ENCODE measurements around the gene NHERF1. TPM values are rescaled to one million over a fixed set of nuclear protein-coding genes. Genes with fewer than 3 reads are reported as not detected.

NHERF1 gene
- total and polyA plus RNA-seq, 2 of the 13 experiments (the other 11 are each of a cell fraction or from before 2014, with no cell fraction given) = 169 to 269 TPM

DNA sequence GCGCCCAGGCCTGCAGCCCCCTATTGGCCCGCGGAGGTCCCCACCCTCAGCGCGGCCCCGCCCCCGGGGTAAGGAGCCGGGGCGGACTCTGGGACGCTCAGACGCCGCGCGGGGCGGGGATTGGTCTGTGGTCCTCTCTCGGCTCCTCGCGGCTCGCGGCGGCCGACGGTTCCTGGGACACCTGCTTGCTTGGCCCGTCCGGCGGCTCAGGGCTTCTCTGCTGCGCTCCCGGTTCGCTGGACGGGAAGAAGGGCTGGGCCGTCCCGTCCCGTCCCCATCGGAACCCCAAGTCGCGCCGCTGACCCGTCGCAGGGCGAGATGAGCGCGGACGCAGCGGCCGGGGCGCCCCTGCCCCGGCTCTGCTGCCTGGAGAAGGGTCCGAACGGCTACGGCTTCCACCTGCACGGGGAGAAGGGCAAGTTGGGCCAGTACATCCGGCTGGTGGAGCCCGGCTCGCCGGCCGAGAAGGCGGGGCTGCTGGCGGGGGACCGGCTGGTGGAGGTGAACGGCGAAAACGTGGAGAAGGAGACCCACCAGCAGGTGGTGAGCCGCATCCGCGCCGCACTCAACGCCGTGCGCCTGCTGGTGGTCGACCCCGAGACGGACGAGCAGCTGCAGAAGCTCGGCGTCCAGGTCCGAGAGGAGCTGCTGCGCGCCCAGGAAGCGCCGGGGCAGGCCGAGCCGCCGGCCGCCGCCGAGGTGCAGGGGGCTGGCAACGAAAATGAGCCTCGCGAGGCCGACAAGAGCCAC lies at the start of gene NHERF1 (continued):
- TF ChIP-seq ZNF546 (CRISPR knock-in tag; conservative IDR thresholded peaks at IDR 0.05) = peak; percentile 68; the same call in 1 of the 2 replicates
- TF ChIP-seq ZNF335 (CRISPR knock-in tag; IDR thresholded peaks at IDR 0.05) = peak; percentile 76; the same call in 1 of the 2 replicates
- peak; percentile 81 for TF ChIP-seq MXD4 (CRISPR knock-in tag; IDR thresholded peaks at IDR 0.05)
- 0 out of 2 replicates have a peak, but pooled peaks have one; percentile 43 for TF ChIP-seq ZNF550 (CRISPR knock-in tag; IDR thresholded peaks at IDR 0.05; ENCODE audit: borderline replicate concordance)
- TF ChIP-seq ZNF121 (CRISPR knock-in tag; IDR thresholded peaks at IDR 0.05) = peak; percentile 81
- no peak; the same call in 1 of the 2 replicates for TF ChIP-seq NR2F2 (IDR thresholded peaks at IDR 0.05; ENCODE audit: borderline replicate concordance, low read depth)
- TF ChIP-seq ZNF207 (IDR thresholded peaks at IDR 0.05; ENCODE audit: borderline replicate concordance) = no peak
- TF ChIP-seq ZNF18 (CRISPR knock-in tag; IDR thresholded peaks at IDR 0.05; ENCODE audit: insufficient replicate concordance) = peak; percentile 40
- TF ChIP-seq CEBPG (CRISPR knock-in tag; IDR thresholded peaks at IDR 0.05) = 0 out of 2 replicates have a peak, but pooled peaks have one; percentile 13
- no peak for TF ChIP-seq ZMYM2 (CRISPR knock-in tag; IDR thresholded peaks at IDR 0.05)
- TF ChIP-seq PITX1 (CRISPR knock-in tag; IDR thresholded peaks at IDR 0.05) = peak; percentile 28; the same call in 1 of the 2 replicates
- 0 out of 2 replicates have a peak, but pooled peaks have one; percentile 36 for TF ChIP-seq PHF21A (CRISPR knock-in tag; IDR thresholded peaks at IDR 0.05)
- no peak for TF ChIP-seq PLSCR1 (CRISPR knock-in tag; IDR thresholded peaks at IDR 0.05; ENCODE audit: borderline replicate concordance)
- TF ChIP-seq SNRNP70 (IDR thresholded peaks at IDR 0.05; ENCODE audit: low read depth, low read length) = no peak
- TF ChIP-seq AKAP8 (CRISPR knock-in tag; IDR thresholded peaks at IDR 0.05) = no peak; the same call in 1 of the 2 replicates
- peak; percentile 69; the same call in 1 of the 2 replicates for TF ChIP-seq SP5 (CRISPR knock-in tag; IDR thresholded peaks at IDR 0.05; ENCODE audit: borderline replicate concordance, low read depth)
- TF ChIP-seq NR1H2 (CRISPR knock-in tag; IDR thresholded peaks at IDR 0.05; ENCODE audit: borderline replicate concordance, low read depth) = no peak
- TF ChIP-seq ZNF33A (CRISPR knock-in tag; IDR thresholded peaks at IDR 0.05; ENCODE audit: borderline replicate concordance) = 0 out of 2 replicates have a peak, but pooled peaks have one; percentile 41
- TF ChIP-seq ZNF644 (CRISPR knock-in tag; IDR thresholded peaks at IDR 0.05; ENCODE audit: low read depth) = no peak
- TF ChIP-seq MAFK (conservative IDR thresholded peaks at IDR 0.05 in 1 of 2, IDR thresholded peaks at IDR 0.05 in 1 of 2; ENCODE audit: low read length in 2 of 2) = no peak
- peak; percentile 91; the same call in 1 of the 2 replicates for TF ChIP-seq SP140L (CRISPR knock-in tag; IDR thresholded peaks at IDR 0.05; ENCODE audit: borderline replicate concordance)
- peak in 1 of 2 experiments; percentile 62; a peak in 2 of 4 replicates for TF ChIP-seq ATF4 (CRISPR knock-in tag; IDR thresholded peaks at IDR 0.05)
